Trophoblast cell (in vitro differentiated cells and primary cell): ENCODE results near the gene DERL2.
A peak's percentile ranks its signal among the peaks of the same experiment; 100 is the strongest.

Experiments
- DNase-seq, 2 donors: peaks; one replicate each; pipeline ENCODE4 v3.0.0-alpha.2; 2016
- H2AFZ ChIP-seq: 2 replicates; pipeline ENCODE4 v1.6.1; 2013; ENCODE audit warnings: low read length, moderate library complexity, mild to moderate bottlenecking; ENCODE audit not compliant: insufficient read depth, poor library complexity
- H2AK5ac ChIP-seq: 2 replicates; pipeline ENCODE4 v1.6.1; 2013; ENCODE audit warnings: mild to moderate bottlenecking, low read length
- H2BK120ac ChIP-seq: 2 replicates; pipeline ENCODE4 v1.6.1; 2013; ENCODE audit warnings: low read length, mild to moderate bottlenecking, moderate library complexity; ENCODE audit not compliant: insufficient read depth, poor library complexity
- H2BK12ac ChIP-seq: 2 replicates; pipeline ENCODE4 v1.6.1; 2013; ENCODE audit warnings: mild to moderate bottlenecking, low read length, moderate library complexity
- H2BK5ac ChIP-seq: 2 replicates; pipeline ENCODE4 v1.6.1; 2013; ENCODE audit warnings: low read length, low read depth, moderate library complexity, mild to moderate bottlenecking; ENCODE audit not compliant: poor library complexity
- H3K14ac ChIP-seq: 2 replicates; pipeline ENCODE4 v1.6.1; 2013; ENCODE audit warnings: mild to moderate bottlenecking, low read length
- H3K18ac ChIP-seq: 2 replicates; pipeline ENCODE4 v1.6.1; 2013; ENCODE audit warnings: mild to moderate bottlenecking, low read length
- H3K23ac ChIP-seq: 2 replicates; pipeline ENCODE4 v1.6.1; 2013; ENCODE audit warnings: low read length
- H3K27ac ChIP-seq: 2 replicates; pipeline ENCODE4 v1.5.1; 2013; ENCODE audit warnings: low read depth, mild to moderate bottlenecking, inconsistent platforms, low read length, moderate library complexity
- H3K27me3 ChIP-seq: 2 replicates; pipeline ENCODE4 v1.6.1; 2013; ENCODE audit warnings: inconsistent platforms, mild to moderate bottlenecking, low read length, moderate library complexity; ENCODE audit not compliant: insufficient read depth
- H3K36me3 ChIP-seq, 2 experiments: 1 replicate in 1 of 2; 2 replicates in 1 of 2; pipeline ENCODE4 v1.6.1; 2013; ENCODE audit warnings: low read length in 2 of 2, mild to moderate bottlenecking in 2 of 2, moderate library complexity in 1 of 2; ENCODE audit not compliant: insufficient read depth in 2 of 2, control insufficient read depth in 1 of 2
- H3K4ac ChIP-seq: 2 replicates; pipeline ENCODE4 v1.6.1; 2013; ENCODE audit warnings: low read depth, mild to moderate bottlenecking, low read length, moderate library complexity
- H3K4me1 ChIP-seq, 2 experiments: 1 replicate in 1 of 2; 2 replicates in 1 of 2; pipeline ENCODE4 v1.6.1; 2013; ENCODE audit warnings: low read length in 2 of 2, mild to moderate bottlenecking in 2 of 2, moderate library complexity in 1 of 2; ENCODE audit not compliant: insufficient read depth in 2 of 2, control insufficient read depth in 1 of 2
- H3K4me2 ChIP-seq: 2 replicates; pipeline ENCODE4 v1.6.1; 2013; ENCODE audit warnings: inconsistent platforms, mild to moderate bottlenecking, low read length, moderate library complexity
- H3K4me3 ChIP-seq: 2 replicates; pipeline ENCODE4 v1.5.1; 2013; ENCODE audit warnings: mild to moderate bottlenecking, low read depth, low read length, inconsistent platforms
- H3K79me1 ChIP-seq: one replicate; pipeline ENCODE4 v1.6.1; 2013; ENCODE audit warnings: low read length
- H3K79me2 ChIP-seq: 2 replicates; pipeline ENCODE4 v1.6.1; 2013; ENCODE audit warnings: low read length, mild to moderate bottlenecking; ENCODE audit not compliant: control insufficient read depth, insufficient read depth, poor library complexity
- H3K9ac ChIP-seq: 2 replicates; pipeline ENCODE4 v1.6.1; 2013; ENCODE audit warnings: mild to moderate bottlenecking, low read length
- H3K9me3 ChIP-seq: 2 replicates; pipeline ENCODE4 v1.6.1; 2013; ENCODE audit warnings: low read depth, mild to moderate bottlenecking, control low read depth, inconsistent platforms, low read length; ENCODE audit not compliant: insufficient read depth
- H4K12ac ChIP-seq: 2 replicates; pipeline ENCODE4 v1.6.1; 2013; ENCODE audit warnings: low read depth, mild to moderate bottlenecking, low read length, moderate library complexity
- H4K8ac ChIP-seq: 2 replicates; pipeline ENCODE4 v1.6.1; 2013; ENCODE audit warnings: low read depth, mild to moderate bottlenecking, low read length, moderate library complexity
- H4K91ac ChIP-seq: one replicate; pipeline ENCODE4 v1.6.1; 2013; ENCODE audit warnings: low read depth, mild to moderate bottlenecking, low read length, moderate library complexity
- WGBS: extraction: QIAGEN DNeasy Blood & Tissue Kit; methylation state at CpG from one replicate; pipeline ENCODE4 v1.1.7; 2013; ENCODE audit warnings: missing lambda C conversion rate; ENCODE audit not compliant: insufficient read length, insufficient coverage; ENCODE audit errors: extremely low coverage; 5-methylcytosine and 5-hydroxymethylcytosine counted together

Gene DERL2

GRCh38 chr17:5523249-5523648, 37.3 kb upstream of the DERL2 start:
- H3K4me1 ChIP-seq, result peaks cover 7 to 8% of the 10 kb centered on the region in 2 experiments
- H4K8ac ChIP-seq, result no peak overlapping the region
- peaks cover 5% of the 10 kb centered on the region for H3K79me1 ChIP-seq
- H3K9ac ChIP-seq, result no peak overlapping the region
- no peak overlapping the region for H2AK5ac ChIP-seq
- no peak overlapping the region for H3K4ac ChIP-seq
- H2BK5ac ChIP-seq, result no peak overlapping the region
- no peak overlapping the region for H2BK12ac ChIP-seq
- no peak overlapping the region for H3K4me3 ChIP-seq
- no peak overlapping the region for H3K4me2 ChIP-seq
- no peak for DNase-seq
- no peak overlapping the region for H3K14ac ChIP-seq
- H3K79me2 ChIP-seq, result no peaks in the 10 kb centered on the region
- H4K12ac ChIP-seq, result no peak overlapping the region
- H3K18ac ChIP-seq, result no peak overlapping the region
- WGBS, result no CpG with 5 or more reads among the region's 5 CpGs
- H4K91ac ChIP-seq, result no peak overlapping the region
- H3K23ac ChIP-seq, result no peak overlapping the region
- H3K27me3 ChIP-seq, result no peaks in the 10 kb centered on the region
- no peaks in the 10 kb centered on the region for H3K36me3 ChIP-seq
- H3K9me3 ChIP-seq, result peaks cover 2% of the 10 kb centered on the region
- no peak overlapping the region for H2AFZ ChIP-seq
- H3K27ac ChIP-seq, result no peak overlapping the region
- H2BK120ac ChIP-seq, result no peak overlapping the region

GRCh38 chr17:5522476-5522875, 36.5 kb upstream of the DERL2 start:
- no peak for DNase-seq
- no peaks in the 10 kb centered on the region for H3K27me3 ChIP-seq
- H3K79me2 ChIP-seq, result no peaks in the 10 kb centered on the region
- H2AFZ ChIP-seq, result no peak overlapping the region
- H3K18ac ChIP-seq, result no peak overlapping the region
- no peak overlapping the region for H3K14ac ChIP-seq
- H3K4me1 ChIP-seq, result peaks cover 7 to 8% of the 10 kb centered on the region in 2 experiments
- no peak overlapping the region for H3K23ac ChIP-seq
- no peak overlapping the region for H3K4me3 ChIP-seq
- no peak overlapping the region for H3K4me2 ChIP-seq
- H4K12ac ChIP-seq, result no peak overlapping the region
- H2BK120ac ChIP-seq, result no peak overlapping the region
- H4K8ac ChIP-seq, result no peak overlapping the region
- no peak overlapping the region for H3K27ac ChIP-seq
- no peak overlapping the region for H3K4ac ChIP-seq
- H3K9ac ChIP-seq, result no peak overlapping the region
- no peak overlapping the region for H2BK5ac ChIP-seq
- WGBS, result no CpG with 5 or more reads among the region's 1 CpG
- H2AK5ac ChIP-seq, result no peak overlapping the region
- no peak overlapping the region for H4K91ac ChIP-seq
- H3K9me3 ChIP-seq, result peaks cover 2% of the 10 kb centered on the region
- no peaks in the 10 kb centered on the region for H3K36me3 ChIP-seq
- H3K79me1 ChIP-seq, result peaks cover 3% of the 10 kb centered on the region
- no peak overlapping the region for H2BK12ac ChIP-seq

GRCh38 chr17:5516060-5516792, 30.2 kb upstream of the DERL2 start:
- H4K91ac ChIP-seq, result no peak overlapping the region
- H3K79me2 ChIP-seq, result no peaks in the 10 kb centered on the region
- H4K12ac ChIP-seq, result no peak overlapping the region
- H3K4me3 ChIP-seq, result no peak overlapping the region
- no peaks in the 10 kb centered on the region for H3K36me3 ChIP-seq
- H3K4me1 ChIP-seq, result peaks cover 4 to 6% of the 10 kb centered on the region in 2 experiments
- no peak overlapping the region for H2BK5ac ChIP-seq
- peak overlapping the region; percentile 58 for H2BK120ac ChIP-seq
- no peak overlapping the region for H3K14ac ChIP-seq
- H3K4ac ChIP-seq, result no peak overlapping the region
- no peak overlapping the region for H4K8ac ChIP-seq
- WGBS, result no CpG with 5 or more reads among the region's 5 CpGs
- H3K23ac ChIP-seq, result no peak overlapping the region
- DNase-seq, result peak; percentile 72 to 94
- H3K4me2 ChIP-seq, result no peak overlapping the region
- H3K79me1 ChIP-seq, result peaks cover 2% of the 10 kb centered on the region
- H2BK12ac ChIP-seq, result peak overlapping the region; percentile 50
- peak overlapping the region; percentile 3 for H3K27ac ChIP-seq
- H3K27me3 ChIP-seq, result no peaks in the 10 kb centered on the region
- H3K9me3 ChIP-seq, result no peaks in the 10 kb centered on the region
- H3K18ac ChIP-seq, result no peak overlapping the region
- H2AK5ac ChIP-seq, result no peak overlapping the region
- H3K9ac ChIP-seq, result no peak overlapping the region
- H2AFZ ChIP-seq, result no peak overlapping the region

GRCh38 chr17:5514976-5515375, 29.0 kb upstream of the DERL2 start:
- Histone ChIP-seq H3K27ac (no peak overlapping the region), H2AFZ (no peak overlapping the region), H4K8ac (no peak overlapping the region), H3K14ac (no peak overlapping the region), H3K4me3 (no peak overlapping the region), H3K9me3 (no peaks in the 10 kb centered on the region), H3K27me3 (no peaks in the 10 kb centered on the region), H4K12ac (no peak overlapping the region), H3K18ac (no peak overlapping the region), H3K79me1 (peaks cover 2% of the 10 kb centered on the region), H3K23ac (no peak overlapping the region), H3K4ac (no peak overlapping the region), H4K91ac (no peak overlapping the region), H3K36me3 (no peaks in the 10 kb centered on the region), H2BK120ac (no peak overlapping the region), H2BK12ac (no peak overlapping the region), H3K9ac (no peak overlapping the region), H2AK5ac (no peak overlapping the region), H3K4me2 (no peak overlapping the region), H3K4me1 (peaks cover 4 to 6% of the 10 kb centered on the region in 2 experiments), H3K79me2 (no peaks in the 10 kb centered on the region), H2BK5ac (no peak overlapping the region)
- WGBS, result no CpG with 5 or more reads among the region's 10 CpGs
- no peak for DNase-seq
